Measurements from ENCODE around the gene PPP1R14D.

GRCh38 chr15:40776537-40777141, 51.9 kb downstream of the PPP1R14D start:
- TF ChIP-seq CTCF (conservative IDR thresholded peaks at IDR 0.05 in 1 of 2, IDR thresholded peaks at IDR 0.05 in 1 of 2; ENCODE audit: extremely low read depth in 1 of 2, insufficient read depth in 1 of 2, low read depth in 1 of 2, low read length in 2 of 2) (no peak), EZH2 (IDR thresholded peaks at IDR 0.05; ENCODE audit: borderline replicate concordance, low read length) (no peak)

Measured in mammary epithelial cell (primary cell).